DMS53 (cell line): ENCODE data around the gene PIP5K1B.
A peak's percentile ranks its signal among the peaks of the same experiment; 100 is the strongest.

ENCODE experiments used
- DNase-seq: peaks from one replicate; lab custom pipeline; 2025; lab: John Stamatoyannopoulos, UW

Gene PIP5K1B

DNA sequence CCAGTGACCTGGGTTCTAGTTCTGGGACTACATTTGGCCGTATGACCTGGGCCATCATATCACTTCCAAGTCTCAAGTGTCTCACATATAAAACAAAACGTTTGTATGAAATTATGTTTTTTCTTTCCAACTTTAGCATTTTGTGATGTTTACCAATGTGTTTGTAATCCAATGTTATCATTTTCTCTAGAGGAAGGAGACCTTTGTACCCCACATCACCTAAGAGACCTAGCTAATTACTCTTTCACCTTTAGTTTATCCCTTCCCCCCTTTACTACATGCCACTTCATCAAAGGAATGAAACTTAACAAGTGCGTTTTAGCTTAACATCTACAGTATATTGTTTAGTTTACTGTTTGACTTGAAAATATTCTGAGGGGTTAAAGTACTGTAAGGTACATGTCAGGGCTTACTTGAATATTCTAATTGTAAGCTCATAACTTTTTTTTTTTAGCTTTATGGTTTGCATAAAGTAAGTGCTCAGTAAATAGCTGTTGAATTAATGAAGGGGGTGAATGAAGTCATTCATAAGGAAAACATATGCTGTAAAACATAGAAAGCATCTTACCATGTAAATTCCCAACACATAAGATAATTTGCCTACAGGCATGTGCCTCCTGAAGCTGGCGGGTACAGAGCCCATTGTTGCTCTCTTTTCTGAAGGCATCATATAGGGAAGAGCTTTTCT lies 2.9 kb downstream of the PIP5K1B start:
- DNase-seq = no peak

DNA sequence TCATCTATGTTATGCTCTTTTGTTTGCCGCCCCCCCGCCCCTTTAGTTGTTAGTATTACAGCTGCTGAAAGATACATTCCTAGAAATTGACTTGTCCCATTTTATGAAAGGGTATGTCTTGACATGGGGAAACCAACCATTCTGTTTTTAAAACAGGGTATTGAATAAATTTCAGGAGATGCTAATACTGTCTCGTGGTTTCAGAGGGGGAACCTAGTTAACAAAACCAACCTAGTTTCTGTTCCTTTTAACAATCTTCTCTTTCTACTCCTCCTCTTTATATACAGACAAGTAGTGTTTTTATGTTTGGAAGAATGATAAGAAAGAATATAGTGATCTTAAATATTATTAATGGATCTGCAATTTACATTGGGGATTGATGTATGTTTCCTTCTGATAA lies 3.5 kb downstream of the PIP5K1B start:
- no peak for DNase-seq

DNA sequence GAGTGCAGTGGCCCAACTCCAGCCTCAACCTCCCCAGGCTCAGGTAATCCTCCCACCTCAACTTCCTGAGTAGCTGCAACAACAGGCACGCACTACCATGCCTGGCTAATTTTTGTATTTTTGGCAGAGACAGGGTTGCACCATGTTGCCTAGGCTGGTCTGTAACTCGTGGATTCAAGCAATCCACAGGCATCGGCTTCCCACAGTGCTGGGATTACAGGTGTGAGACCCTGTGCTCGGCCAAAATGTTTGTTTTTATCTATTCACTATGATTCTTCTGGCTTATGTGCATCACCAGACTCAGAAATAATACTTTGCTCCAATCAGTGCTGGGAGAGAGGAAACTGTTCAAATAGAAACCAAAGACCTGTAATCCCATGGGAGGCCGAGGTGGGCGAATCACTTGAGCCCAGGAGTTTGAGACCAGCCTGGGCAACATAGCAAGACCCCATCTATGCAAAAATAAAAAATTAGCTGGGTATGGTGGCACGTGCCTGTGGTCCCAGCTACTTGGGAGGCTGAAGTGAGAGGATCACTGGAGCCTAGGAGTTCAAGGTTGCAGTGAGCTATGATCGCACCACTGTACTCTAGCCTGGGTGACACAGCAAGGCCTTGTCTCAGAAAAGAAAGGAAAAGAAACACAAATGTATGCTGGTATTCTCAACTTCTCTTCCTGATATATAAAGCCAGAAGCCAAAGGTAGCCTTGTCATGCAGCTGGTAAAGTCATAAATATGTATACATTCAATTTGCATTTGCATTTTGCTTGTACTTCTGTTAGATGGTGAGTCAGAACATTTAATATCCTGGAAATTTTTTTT lies 4.5 kb downstream of the PIP5K1B start:
- DNase-seq = no peak

DNA sequence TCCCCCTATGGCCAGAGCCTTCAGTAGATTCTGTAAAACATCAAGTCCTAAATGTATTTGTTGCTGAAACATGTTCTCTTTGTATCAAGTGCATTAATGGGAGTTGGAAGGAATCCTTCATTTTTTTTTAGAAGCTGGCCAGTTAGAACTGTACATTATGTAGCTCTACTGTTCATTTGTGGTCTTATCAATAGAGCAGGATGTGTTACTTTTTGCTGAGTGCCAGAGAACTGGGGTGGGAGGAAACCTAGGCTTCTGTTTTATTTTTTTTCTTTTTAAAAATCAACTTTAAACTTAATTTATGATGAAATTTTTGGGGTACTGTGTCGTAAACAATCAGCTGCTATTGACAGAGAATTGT lies 5.1 kb downstream of the PIP5K1B start:
- DNase-seq = no peak

DNA sequence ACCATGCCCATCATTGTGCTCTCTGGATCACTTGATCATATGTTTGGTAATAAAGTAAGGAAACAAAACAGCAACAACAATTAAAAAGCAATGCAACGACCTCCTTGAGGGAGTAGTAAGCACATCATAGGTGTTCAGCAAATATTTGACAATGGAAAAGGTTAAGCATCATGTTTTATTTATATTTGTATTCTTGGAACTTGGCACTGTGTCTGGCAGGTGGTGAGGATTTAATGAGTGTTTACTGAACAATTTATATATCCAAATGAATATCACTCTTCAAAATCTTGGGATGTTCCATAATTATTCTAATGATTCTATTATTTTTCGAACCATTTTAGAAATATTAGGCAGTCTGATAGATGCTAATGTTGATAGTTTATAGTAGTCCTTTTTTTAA lies 6.2 kb downstream of the PIP5K1B start:
- DNase-seq = peak; percentile 50

DNA sequence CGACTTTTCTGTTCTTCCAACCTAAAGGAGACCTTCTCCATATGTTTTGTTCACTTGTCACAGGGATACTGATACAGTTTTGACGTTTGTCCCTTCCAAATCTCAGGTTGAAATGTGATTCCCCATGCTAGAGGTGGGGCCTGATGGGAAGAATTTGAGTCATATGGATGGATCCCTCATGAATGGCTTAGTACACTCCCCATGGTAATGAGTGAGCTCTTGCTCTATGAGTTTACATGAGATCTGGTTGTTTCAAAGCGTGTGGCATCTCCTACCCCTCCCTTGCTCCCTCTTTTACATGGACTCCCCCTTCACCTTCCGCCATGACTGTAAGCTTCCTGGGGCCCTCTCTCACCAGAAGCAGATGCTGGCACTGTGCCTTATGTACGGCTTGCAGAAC lies 6.9 kb downstream of the PIP5K1B start:
- DNase-seq = no peak

DNA sequence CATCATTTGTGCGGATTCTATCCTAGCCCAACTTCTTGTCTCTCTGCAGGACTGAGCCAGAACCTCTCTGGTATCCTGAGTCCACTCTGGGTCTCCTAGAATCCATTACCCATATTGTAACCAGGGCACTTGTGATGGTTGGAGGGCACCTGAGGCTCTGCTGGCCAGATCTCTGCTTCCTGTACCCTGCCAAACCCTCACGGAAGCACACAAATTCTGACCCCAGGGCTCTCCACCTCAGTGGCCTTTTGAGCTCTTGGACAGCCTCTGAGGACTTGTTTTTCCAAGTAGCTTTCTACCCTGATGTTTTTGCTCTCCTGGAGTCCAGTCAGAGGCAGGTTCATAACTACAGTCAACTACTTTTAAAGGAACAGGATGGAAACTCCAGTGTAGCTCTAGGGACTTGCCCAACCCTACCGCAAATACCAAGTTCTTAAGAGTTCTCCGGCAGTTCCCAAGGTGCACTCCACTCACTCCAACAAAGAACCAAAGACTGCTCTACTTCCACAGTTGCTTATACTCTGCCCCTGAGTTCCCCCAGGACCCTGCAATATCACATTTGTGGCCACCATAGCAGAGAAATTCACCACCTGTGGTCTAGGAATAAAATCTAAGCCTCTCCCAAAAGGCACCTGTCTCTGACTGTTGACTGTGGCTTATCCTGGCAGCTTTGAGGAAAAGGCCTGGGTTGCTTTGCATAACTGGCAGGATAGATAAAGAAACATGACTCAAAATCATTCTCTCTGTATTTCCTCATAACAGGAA lies 9.6 kb downstream of the PIP5K1B start:
- no peak for DNase-seq

DNA sequence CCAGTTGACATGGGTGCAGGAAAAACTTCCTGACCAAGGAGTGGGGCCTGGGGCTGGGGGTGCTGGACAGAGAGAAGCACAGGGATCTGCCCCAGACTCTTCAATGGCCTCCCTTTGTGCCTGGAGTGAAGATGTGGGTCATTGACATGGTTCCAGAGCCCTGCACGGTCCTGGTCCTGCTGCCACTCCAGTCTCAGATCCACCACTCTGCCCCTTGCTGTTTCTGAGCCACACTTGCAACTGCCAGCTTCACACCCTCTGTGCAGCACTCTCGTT lies 10.1 kb downstream of the PIP5K1B start:
- no peak for DNase-seq

DNA sequence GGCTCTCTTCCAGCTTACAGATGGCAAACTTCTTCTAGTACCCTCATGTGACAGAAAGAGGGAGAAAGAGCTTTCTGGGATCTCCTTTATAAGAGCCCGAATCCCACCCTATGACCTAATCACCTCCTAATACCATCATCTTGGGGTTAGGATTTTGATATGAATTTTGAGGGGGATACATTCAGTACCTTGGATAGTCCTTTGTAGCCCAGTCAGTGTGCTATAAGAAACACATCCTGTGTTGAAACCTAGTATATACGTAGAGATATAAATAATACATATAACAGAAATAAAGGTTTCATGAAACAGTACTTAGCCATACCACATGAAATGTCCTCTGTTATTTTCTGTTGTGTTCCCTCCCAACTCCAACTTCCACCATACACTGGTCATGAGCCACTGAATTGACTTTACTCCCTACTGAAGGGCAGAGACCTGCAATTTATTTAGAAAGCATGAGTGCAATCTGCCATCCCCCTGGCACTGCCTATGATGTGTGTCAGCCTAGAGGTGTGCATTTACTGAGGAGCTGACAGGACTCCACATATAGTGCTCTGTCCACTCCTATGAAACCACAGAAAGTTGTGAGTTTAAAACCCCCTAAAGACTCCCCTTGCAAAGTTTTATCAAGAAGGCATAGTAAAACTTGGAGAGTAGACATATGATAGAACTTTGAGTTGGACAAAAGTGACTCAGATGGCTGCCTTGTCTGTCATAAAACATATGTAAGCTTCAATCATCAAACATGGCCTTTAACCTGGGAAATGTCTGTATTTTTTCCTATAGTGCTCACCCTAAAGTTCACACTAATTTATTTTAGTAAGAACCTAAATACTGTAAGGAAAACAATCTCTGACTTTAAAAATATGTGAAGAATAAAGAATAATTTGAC lies 12.8 kb downstream of the PIP5K1B start:
- DNase-seq = no peak

DNA sequence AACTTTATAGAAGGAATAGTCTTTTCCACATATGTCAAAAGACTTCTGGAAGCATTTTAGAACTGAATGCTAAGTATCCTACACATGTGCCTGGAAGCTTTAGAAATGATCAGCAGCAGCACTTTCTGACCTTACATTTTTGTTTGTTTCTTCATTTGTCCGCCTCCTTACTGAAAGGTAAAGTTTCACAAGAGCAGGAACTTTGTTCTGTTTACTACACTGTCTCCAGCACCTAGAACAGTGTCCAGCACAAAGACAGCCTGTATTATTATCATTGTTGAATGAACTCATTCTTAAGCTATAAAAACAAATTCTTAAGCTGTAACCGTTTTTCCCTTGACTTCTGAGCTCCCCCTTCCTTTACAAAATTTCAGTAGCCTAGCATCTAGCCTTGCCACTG lies 14.8 kb downstream of the PIP5K1B start:
- DNase-seq = no peak

DNA sequence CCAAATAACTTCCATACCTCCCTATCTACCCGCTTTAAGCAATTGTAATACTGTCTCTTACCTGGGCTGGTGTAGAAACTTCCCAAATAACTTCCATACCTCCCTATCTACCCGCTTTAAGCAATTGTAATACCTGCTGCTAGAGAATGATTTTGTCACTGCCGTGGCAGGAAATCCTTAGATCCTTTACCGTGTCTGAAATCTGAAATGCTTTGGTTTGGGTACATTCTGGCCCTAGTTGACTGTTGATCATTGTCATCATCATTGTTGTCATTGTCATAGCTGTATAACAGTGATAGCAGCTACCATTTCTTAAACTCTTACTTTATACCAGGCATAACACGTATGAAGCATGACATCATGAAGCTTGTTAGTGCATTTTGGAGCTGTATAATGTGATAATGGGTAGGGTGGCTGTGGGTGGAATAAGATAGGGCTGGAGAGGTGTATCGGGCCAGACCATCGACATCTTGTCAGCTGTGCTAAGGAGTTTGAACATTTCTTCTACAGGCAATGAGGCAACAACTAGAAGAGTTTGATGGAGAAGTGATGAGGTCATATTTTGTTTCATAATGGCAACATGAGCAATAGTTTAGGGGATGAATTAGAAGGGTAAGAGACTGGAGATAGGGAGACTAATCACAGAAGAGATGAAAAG lies 15.7 kb downstream of the PIP5K1B start:
- DNase-seq = no peak

DNA sequence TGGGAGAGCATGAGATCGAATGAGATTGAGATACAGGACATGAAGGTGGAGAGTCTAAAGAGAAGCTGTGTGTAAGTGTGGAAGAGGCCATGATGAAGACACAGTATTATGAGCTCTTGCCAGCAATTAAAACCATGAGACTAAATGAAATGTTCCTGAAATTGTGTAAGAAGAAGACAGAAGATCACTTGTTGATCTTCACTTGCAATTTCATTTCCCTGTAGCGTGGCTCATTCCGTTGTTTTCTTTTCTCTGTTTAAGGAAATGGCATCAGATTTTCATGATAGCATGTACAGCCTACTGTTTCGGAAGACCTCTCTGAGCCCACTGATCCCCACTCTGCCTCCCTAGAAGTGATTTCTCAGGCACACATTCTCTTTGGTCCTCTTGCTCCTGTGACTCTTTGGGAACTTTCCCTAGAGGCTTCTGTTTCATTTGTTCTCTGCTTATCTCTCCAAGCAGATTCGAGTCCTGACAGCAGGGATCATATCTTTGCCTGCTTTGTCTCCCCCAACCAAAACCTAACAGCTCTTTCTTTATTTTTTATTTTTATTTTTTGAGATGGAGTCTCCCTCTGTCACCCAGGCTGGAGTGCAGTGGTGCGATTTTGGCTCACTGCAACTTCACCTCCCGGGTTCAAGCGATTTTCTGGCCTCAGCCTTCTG lies 16.8 kb downstream of the PIP5K1B start:
- DNase-seq = no peak

DNA sequence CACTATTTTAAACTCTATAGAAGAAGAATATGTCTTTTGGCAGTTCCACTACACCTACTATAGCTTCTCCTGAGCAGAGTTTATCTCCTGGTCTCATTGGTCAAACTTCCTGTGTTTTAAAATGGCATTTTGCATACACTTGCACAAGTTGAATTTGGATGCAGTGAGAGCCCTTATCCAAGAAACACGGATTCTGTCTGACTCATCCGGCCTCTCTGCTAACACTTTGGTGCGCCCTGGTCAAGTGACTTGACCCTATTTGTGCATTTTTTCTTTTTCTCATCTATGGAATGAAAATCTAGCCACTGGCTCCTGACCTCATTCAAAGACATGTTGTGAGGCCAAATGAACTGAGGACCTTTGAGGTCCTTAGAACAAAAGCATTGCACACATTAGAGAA lies 20.0 kb downstream of the PIP5K1B start:
- DNase-seq = no peak

DNA sequence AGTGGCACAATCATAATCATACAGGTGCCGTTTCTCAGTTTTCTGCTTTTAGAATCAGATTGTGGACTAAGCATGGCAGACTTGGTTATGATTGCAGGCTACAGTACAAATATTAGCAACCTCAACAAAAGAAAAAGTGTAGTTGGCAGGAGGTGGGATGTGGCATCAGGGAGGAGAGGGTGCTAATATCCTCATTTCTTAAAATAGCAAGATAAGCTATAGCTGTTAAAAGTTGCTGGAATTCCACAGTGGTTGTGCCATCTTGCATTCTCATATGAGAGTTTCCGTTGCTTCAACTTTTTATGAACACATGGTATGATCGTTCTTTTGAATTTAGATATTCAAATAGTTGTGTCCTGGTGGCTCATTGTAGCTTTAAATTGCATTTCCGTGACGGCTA lies 21.4 kb downstream of the PIP5K1B start:
- no peak for DNase-seq

DNA sequence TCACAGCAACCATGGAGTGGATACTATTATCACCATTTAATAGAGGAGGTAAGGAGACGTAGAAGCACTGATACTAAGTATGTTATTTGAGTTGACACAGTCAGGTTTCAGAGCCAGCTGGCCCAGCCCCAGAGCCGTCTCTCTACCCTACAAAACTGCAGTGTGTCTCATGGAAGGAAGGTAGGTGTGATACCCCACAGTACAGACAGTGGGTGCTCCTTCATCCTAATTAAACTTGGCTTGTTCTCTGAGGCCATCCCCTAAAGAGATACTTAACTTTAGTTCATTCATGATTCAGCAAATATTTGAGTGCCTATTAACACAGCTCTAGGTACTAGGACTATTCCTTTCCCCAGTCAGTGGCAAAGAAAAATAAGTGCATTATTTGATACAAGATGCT lies 22.6 kb downstream of the PIP5K1B start:
- no peak for DNase-seq

DNA sequence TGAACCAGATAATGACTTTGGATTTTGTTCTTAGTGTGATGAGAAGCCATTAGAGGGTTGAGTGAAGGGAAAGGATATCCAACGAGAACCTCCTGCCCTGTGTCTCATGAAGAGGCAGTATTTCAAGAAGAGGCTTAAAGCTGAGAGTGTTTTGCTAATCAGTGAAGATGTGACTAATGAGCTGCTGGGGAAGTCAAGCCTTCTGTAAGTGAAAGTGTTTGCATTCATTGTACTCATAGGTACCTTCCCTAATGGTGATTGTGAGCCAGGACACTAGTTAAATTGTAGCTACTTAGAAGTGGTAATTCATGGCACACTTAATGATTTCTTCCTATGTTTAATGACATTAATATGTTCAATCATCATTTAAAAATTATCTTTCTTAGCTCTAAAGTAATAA lies 23.7 kb downstream of the PIP5K1B start:
- DNase-seq = no peak

DNA sequence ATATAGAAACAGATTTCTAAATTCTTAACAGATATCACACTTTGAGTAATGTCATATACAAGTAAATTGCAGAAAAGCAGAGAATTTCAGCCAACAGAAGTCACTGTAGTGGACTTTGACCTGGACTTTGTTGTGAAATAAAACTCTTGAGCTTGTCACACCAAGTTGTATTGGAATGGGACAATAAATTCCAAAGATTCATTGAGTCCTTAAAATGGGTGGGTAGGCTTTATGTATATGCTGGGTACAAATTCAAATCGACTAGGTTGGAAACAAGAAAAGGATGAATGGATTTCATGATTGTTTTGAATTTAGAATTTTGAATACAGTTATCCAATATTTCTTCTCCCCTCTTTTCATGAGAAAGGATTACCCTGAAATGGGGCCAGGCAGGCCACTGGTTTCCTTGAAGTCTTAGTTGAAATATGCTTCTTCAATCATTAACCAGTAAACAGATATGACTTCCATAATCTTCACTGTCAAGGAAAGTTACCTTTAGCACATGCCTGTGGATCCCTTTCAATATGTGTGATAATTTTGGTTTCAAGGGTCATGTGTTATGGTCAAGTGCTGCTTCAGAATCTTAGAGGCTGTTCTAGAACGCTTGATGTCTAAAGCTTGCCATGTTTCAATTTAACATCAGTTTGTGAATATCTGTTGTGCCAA lies 25.7 kb downstream of the PIP5K1B start:
- DNase-seq = no peak

DNA sequence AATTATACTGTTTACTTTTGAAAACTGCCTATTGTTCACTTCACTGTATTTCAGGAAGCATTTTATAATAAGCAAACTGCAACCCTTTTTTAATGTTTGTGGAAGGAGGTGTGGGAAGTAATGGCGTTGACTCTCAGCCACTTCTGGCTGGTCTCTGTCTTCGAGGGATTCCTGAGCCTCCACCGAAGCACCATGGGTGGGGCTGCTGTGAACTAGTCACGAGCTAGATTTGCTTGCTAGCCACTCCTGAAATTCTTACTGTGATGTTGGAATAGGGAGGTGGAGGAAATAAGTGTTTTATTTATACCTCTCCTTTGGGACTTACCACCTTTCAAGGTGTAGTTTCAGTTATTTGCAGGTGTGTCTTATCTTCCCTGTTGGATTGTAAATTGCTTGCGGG lies 26.8 kb downstream of the PIP5K1B start:
- DNase-seq = no peak

DNA sequence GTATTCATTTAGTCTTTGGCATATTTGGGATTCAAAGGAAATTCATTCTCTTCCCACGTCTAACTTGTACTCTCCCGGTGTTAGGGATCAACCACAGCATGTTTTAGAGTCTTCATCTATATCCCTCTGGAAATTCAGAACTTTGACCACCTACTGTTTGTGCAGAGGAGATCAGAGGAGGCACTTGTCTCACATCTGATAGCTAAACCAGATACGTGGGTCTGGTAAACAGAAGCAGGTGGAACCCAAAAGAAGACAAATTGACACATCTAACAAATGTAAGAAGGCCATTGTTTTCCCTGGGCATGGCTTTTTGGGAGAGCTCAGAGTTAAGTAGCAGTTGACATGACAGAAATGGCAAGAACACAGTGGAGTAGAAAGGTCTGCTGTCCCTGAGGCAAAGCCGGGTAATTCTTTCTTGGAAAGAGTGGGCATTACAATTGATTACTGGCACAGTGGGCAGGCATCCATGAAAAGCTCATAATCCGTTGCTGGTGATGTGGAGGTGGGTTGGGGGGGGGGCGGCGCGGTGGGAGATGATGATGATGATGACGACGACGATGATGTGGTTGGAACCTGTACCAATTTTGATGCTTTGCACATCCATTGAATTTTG lies 27.5 kb downstream of the PIP5K1B start:
- peak; percentile 10 for DNase-seq

DNA sequence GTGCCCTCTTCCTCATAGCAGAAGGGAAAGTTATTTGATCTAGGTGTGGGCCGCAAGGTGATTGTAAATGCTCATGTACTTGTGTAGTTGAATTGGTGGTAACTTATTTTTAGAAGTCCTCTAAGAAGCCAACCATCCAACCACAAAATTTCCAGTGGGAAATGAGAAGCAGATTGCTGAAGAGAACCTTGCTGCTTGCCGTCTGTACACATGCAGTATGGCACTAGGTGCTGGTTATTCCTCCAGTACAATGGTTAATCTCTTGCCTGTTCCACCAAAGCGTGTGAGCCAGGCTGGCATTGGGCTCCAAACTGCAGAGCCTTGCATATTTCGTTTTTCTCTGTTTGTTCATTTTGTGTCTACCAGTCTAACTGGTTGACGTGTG lies 28.0 kb downstream of the PIP5K1B start:
- no peak for DNase-seq
